Upper lobe of left lung (tissue), 4 donors: ENCODE data around the gene ORAI2.

ENCODE experiments used
- CTCF ChIP-seq, 6 experiments: fragments of 450-650 bp in 4 of 6; fragments of 200-600 bp in 2 of 6; sonication (generic) in 2 of 6; IDR thresholded peaks; one replicate each; pipeline ENCODE4 v1.5.1; 2016 to 2019; ENCODE audit warnings: antibody characterized with exemption in 6 of 6
- EP300 ChIP-seq, 4 donors: sonication (generic); formaldehyde crosslinking; IDR thresholded peaks; one replicate each; pipeline ENCODE4 v1.5.1; 2017; ENCODE audit warnings: antibody characterized with exemption in 4 of 4, control low read depth in 2 of 4
- POLR2A ChIP-seq, 4 donors: fragments of 450-650 bp; IDR thresholded peaks; one replicate each; pipeline ENCODE4 v1.5.1; 2016 to 2017; ENCODE audit warnings: antibody characterized with exemption in 4 of 4, mild to moderate bottlenecking in 2 of 4

GRCh38 chr7:102449136-102449535 is 15.8 kb downstream of the ORAI2 start:
- TF ChIP-seq POLR2A (IDR thresholded peaks at IDR 0.05) (no peak), CTCF (IDR thresholded peaks at IDR 0.05) (no peak), EP300 (IDR thresholded peaks at IDR 0.05) (no peak)
